GM23338 (cell line): ENCODE results near the gene RRBP1. TPM values are rescaled to one million over a fixed set of nuclear protein-coding genes. Genes with fewer than 3 reads are reported as not detected.

Experiments
- ATAC-seq: fragments of 200-7000 bp; cut with Tn5 transposase; 3 replicates; pipeline ENCODE4 v1.9.1; 2020
- DNase-seq: peaks from one replicate; pipeline ENCODE4 v3.0.0-alpha.2; 2015; ENCODE audit warnings: low spot score
- H2AFZ ChIP-seq: fragments of 200-600 bp; sonication (generic); 2 replicates; pipeline ENCODE4 v1.8.0; 2016; ENCODE audit warnings: antibody characterized with exemption, mild to moderate bottlenecking, moderate library complexity
- H3F3A ChIP-seq: fragments of 200-600 bp; sonication (generic); replicated peaks from 2 replicates; pipeline ENCODE4 v1.8.0; 2017; ENCODE audit warnings: antibody characterized with exemption, mixed run types, low read depth
- H3K27ac ChIP-seq: fragments of 200-600 bp; sonication (generic); 2 replicates; pipeline ENCODE4 v1.6.1; 2016; ENCODE audit warnings: low read depth
- H3K27me3 ChIP-seq: fragments of 200-600 bp; sonication (generic); 2 replicates; pipeline ENCODE4 v1.8.0; 2016; ENCODE audit warnings: mild to moderate bottlenecking, mixed run types, moderate library complexity; ENCODE audit not compliant: insufficient read depth
- H3K36me3 ChIP-seq: fragments of 200-600 bp; sonication (generic); 2 replicates; pipeline ENCODE4 v1.8.0; 2016; ENCODE audit warnings: mild to moderate bottlenecking; ENCODE audit not compliant: insufficient read depth
- H3K4me1 ChIP-seq: fragments of 200-600 bp; sonication (generic); 2 replicates; pipeline ENCODE4 v1.8.0; 2016; ENCODE audit warnings: mild to moderate bottlenecking, moderate library complexity; ENCODE audit not compliant: insufficient read depth
- H3K4me2 ChIP-seq: fragments of 200-600 bp; sonication (generic); 2 replicates; pipeline ENCODE4 v1.7.1; 2017; ENCODE audit warnings: mixed run types
- H3K4me3 ChIP-seq: fragments of 200-600 bp; sonication (generic); 2 replicates; pipeline ENCODE4 v1.6.1; 2016; ENCODE audit warnings: mixed run types
- H3K79me2 ChIP-seq: fragments of 200-600 bp; sonication (generic); replicated peaks from 2 replicates; pipeline ENCODE4 v1.8.0; 2017; ENCODE audit warnings: mild to moderate bottlenecking; ENCODE audit not compliant: insufficient read depth
- H3K9me2 ChIP-seq: fragments of 200-600 bp; sonication (generic); 2 replicates; pipeline ENCODE4 v1.8.0; 2017; ENCODE audit not compliant: insufficient read depth
- H4K20me1 ChIP-seq: fragments of 200-600 bp; sonication (generic); replicated peaks from 2 replicates; pipeline ENCODE4 v1.8.0; 2017; ENCODE audit warnings: mild to moderate bottlenecking; ENCODE audit not compliant: insufficient read depth
- H3K27ac Mint-ChIP-seq: 2 replicates; pipeline ENCODE4 v1.8.0; 2020; ENCODE audit warnings: inconsistent platforms, mild to moderate bottlenecking, moderate library complexity, mixed read lengths
- H3K27me3 Mint-ChIP-seq: 3 replicates; pipeline ENCODE4 v1.8.0; 2022; ENCODE audit warnings: low read depth, mild to moderate bottlenecking, moderate library complexity, mixed read lengths, inconsistent platforms; ENCODE audit not compliant: insufficient read depth, poor library complexity
- H3K36me3 Mint-ChIP-seq: 3 replicates; pipeline ENCODE4 v1.8.0; 2021; ENCODE audit warnings: low read depth, mild to moderate bottlenecking, inconsistent platforms, moderate library complexity, mixed read lengths
- H3K4me1 Mint-ChIP-seq: 3 replicates; pipeline ENCODE4 v1.8.0; 2020; ENCODE audit warnings: mild to moderate bottlenecking, inconsistent platforms, mixed read lengths
- H3K4me3 Mint-ChIP-seq: 3 replicates; pipeline ENCODE4 v1.8.0; 2021; ENCODE audit warnings: moderate library complexity, mild to moderate bottlenecking, inconsistent platforms, mixed read lengths
- H3K9me3 Mint-ChIP-seq: 3 replicates; pipeline ENCODE4 v1.8.0; 2020; ENCODE audit warnings: moderate library complexity, mild to moderate bottlenecking, inconsistent platforms, mixed read lengths
- EZH2 ChIP-seq: fragments of 200-600 bp; sonication (generic); IDR thresholded peaks from one replicate; pipeline ENCODE4 v1.8.0; 2017; ENCODE audit warnings: antibody characterized with exemption, mild to moderate bottlenecking, low read depth; ENCODE audit not compliant: unreplicated experiment
- EZH2phosphoT487 ChIP-seq: fragments of 200-600 bp; sonication (generic); IDR thresholded peaks from one replicate; pipeline ENCODE4 v1.8.1; 2018; ENCODE audit warnings: antibody characterized with exemption; ENCODE audit not compliant: unreplicated experiment
- JUNB ChIP-seq: IDR thresholded peaks from one replicate; pipeline ENCODE4 v1.6.1; 2016; ENCODE audit warnings: antibody characterized with exemption; ENCODE audit not compliant: unreplicated experiment
- POLR2AphosphoS5 ChIP-seq: IDR thresholded peaks from 2 replicates; pipeline ENCODE4 v1.6.1; 2016; ENCODE audit warnings: antibody characterized with exemption, low read depth
- STAT1 ChIP-seq: IDR thresholded peaks from one replicate; pipeline ENCODE4 v1.6.1; 2016; ENCODE audit warnings: antibody characterized with exemption; ENCODE audit not compliant: unreplicated experiment
- ZNF114 ChIP-seq: fragments of 250-450 bp; sonication (Bioruptor Pico); IDR thresholded peaks from 2 replicates; pipeline ENCODE4 v1.5.0; 2020; ENCODE audit warnings: mild to moderate bottlenecking, moderate library complexity
- ZNF331 ChIP-seq: fragments of 250-450 bp; sonication (Bioruptor Pico); IDR thresholded peaks from 2 replicates; pipeline ENCODE4 v1.5.0; 2020; ENCODE audit warnings: low read depth, mild to moderate bottlenecking, moderate library complexity
- polyA plus RNA-seq: library from polyadenylated mRNA; unstranded; fragments of >200 nt; fragmentation: Nextera tagmentation; extraction: Ambion mirVana; gene quantifications from 2 replicates; pipeline ENCODE4 v1.2.1, GENCODE V29; 2016
- total RNA-seq: library from RNA; depleted of rRNA; stranded (reverse); fragments of >200 nt; shearing (Covaris generic); gene quantifications from 2 replicates; pipeline ENCODE4 v1.2.3, GENCODE V29; 2014
- TF ChIP-seq, protein P1 (sequence below), 2 experiments: fragments of 200-600 bp in 1 of 2; sonication (generic) in 1 of 2; conservative IDR thresholded peaks; 2 replicates each; pipeline versions ENCODE4 v1.5.1 to v1.6.1; 2016 to 2017; ENCODE audit warnings: antibody characterized with exemption in 2 of 2, low read depth in 2 of 2, mild to moderate bottlenecking in 2 of 2, moderate library complexity in 1 of 2
- TF ChIP-seq, protein P2 (sequence below): IDR thresholded peaks from 2 replicates; pipeline ENCODE4 v1.6.1; 2016; ENCODE audit warnings: antibody characterized with exemption

RRBP1 gene
- total and polyA plus RNA-seq, 2 experiments from 2014 or later: 105 to 113 TPM

DNA sequence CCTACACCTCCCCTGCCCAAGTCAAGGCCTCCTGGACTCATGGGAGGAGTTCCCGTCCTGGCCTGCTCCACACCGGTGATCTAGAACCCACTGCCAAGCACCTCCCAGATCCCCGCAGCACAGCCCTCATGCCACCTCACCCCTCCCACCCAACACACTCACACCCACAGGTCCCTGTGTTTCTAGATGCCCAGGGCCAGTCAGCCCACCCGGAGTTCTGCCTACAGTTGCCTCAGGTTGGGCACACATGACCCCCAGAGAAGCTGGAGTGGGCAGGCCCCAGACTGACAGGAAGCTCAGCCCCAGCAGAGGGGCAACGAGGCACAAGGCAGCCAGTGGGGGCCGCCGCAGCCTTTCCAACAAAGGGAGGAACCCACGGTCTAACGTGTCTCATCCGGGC lies 29.6 kb downstream of the RRBP1 start:
- TF ChIP-seq EZH2phosphoT487: no peak
- TF ChIP-seq, protein P1, sequence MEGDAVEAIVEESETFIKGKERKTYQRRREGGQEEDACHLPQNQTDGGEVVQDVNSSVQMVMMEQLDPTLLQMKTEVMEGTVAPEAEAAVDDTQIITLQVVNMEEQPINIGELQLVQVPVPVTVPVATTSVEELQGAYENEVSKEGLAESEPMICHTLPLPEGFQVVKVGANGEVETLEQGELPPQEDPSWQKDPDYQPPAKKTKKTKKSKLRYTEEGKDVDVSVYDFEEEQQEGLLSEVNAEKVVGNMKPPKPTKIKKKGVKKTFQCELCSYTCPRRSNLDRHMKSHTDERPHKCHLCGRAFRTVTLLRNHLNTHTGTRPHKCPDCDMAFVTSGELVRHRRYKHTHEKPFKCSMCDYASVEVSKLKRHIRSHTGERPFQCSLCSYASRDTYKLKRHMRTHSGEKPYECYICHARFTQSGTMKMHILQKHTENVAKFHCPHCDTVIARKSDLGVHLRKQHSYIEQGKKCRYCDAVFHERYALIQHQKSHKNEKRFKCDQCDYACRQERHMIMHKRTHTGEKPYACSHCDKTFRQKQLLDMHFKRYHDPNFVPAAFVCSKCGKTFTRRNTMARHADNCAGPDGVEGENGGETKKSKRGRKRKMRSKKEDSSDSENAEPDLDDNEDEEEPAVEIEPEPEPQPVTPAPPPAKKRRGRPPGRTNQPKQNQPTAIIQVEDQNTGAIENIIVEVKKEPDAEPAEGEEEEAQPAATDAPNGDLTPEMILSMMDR (conservative IDR thresholded peaks at IDR 0.05; ENCODE audit: low read depth in 2 of 2): peak in 1 of 2 experiments; percentile 23; a peak in 1 of 4 replicates
- Histone ChIP-seq H2AFZ (no peak overlapping the region), H3K4me3 (no peak overlapping the region), H3K27ac (peak overlapping the region; percentile 45; the same call in 1 of the 2 replicates), H3K79me2 (peaks cover 88% of the 10 kb centered on the region), H3K9me2 (no peaks in the 10 kb centered on the region), H3K4me2 (no peak overlapping the region), H4K20me1 (peaks cover 10% of the 10 kb centered on the region), H3K4me1 (peaks cover 27% of the 10 kb centered on the region), H3F3A (no peaks in the 10 kb centered on the region), H3K27me3 (no peaks in the 10 kb centered on the region), H3K36me3 (no peaks in the 10 kb centered on the region)
- Mint-ChIP-seq H3K4me3 (no peak overlapping the region), H3K27ac (peak overlapping the region; percentile 87; the same call in 1 of the 2 replicates), H3K9me3 (peaks cover 2% of the 10 kb centered on the region; the same call in 2 of the 3 replicates), H3K36me3 (peaks cover 30% of the 10 kb centered on the region), H3K4me1 (peaks cover 62% of the 10 kb centered on the region), H3K27me3 (peaks cover 16% of the 10 kb centered on the region)
- DNase-seq (no peak), ATAC-seq (no peak)

DNA sequence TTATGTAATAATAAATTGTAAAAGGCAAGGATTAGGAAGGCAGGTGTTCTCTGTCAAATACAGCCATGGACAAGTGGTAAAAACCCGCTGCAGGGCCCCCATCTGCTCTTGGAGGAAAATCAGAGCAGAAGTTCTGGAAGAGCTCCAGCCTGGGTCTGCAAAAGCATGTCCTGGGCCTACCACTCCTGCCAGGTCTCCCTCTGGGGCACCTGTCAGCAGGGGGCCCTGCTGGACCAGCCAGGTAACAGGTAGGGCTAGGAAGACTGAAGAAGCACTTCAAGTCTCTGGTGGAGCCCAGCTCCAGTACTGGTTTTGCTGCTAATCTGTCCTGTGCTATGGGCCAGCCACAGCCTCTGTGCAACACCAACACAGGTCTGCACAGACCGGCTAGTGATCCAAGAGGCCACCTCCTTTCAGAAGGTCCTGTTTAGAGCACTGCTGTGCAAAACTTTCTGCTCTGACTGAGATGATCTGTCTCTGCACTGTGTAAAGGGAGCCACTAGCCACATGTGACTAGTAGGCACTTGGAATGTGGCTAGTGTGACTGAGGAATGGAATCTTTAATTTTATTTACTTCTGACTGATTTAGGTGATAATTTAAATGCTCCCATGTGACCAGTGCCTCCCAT lies 30.2 kb downstream of the RRBP1 start:
- H3K27ac ChIP-seq: no peak overlapping the region

More for the DNA sequence above, 30.2 kb downstream of the RRBP1 start:
- H4K20me1 ChIP-seq: peaks cover 10% of the 10 kb centered on the region
- Mint-ChIP-seq H3K4me3 (no peak overlapping the region), H3K36me3 (peaks cover 24% of the 10 kb centered on the region), H3K9me3 (no peaks in the 10 kb centered on the region), H3K27me3 (peaks cover 15% of the 10 kb centered on the region), H3K27ac (peak overlapping the region; percentile 87; the same call in 1 of the 2 replicates), H3K4me1 (peaks cover 57% of the 10 kb centered on the region)
- no peak overlapping the region for H3K4me2 ChIP-seq
- TF ChIP-seq ZNF114 (CRISPR knock-in tag) (no peak), STAT1 (no peak), EZH2 (no peak), POLR2AphosphoS5 (no peak), JUNB (no peak), ZNF331 (CRISPR knock-in tag) (no peak)
- TF ChIP-seq, protein P1 (conservative IDR thresholded peaks at IDR 0.05; ENCODE audit: low read depth in 2 of 2): 0 out of 4 replicates have a peak, but pooled peaks of 1 of the 2 experiments have one; percentile 26
- TF ChIP-seq, protein P2, sequence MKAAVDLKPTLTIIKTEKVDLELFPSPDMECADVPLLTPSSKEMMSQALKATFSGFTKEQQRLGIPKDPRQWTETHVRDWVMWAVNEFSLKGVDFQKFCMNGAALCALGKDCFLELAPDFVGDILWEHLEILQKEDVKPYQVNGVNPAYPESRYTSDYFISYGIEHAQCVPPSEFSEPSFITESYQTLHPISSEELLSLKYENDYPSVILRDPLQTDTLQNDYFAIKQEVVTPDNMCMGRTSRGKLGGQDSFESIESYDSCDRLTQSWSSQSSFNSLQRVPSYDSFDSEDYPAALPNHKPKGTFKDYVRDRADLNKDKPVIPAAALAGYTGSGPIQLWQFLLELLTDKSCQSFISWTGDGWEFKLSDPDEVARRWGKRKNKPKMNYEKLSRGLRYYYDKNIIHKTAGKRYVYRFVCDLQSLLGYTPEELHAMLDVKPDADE: no peak
- no peak overlapping the region for H3K4me3 ChIP-seq
- ATAC-seq (no peak), DNase-seq (no peak)
- H3F3A ChIP-seq: no peaks in the 10 kb centered on the region
- H3K4me1 ChIP-seq: peaks cover 27% of the 10 kb centered on the region
- H3K36me3 ChIP-seq: no peaks in the 10 kb centered on the region
- no peak overlapping the region for H2AFZ ChIP-seq
- H3K9me2 ChIP-seq: no peaks in the 10 kb centered on the region
- H3K27me3 ChIP-seq: no peaks in the 10 kb centered on the region
- peaks cover 87% of the 10 kb centered on the region for H3K79me2 ChIP-seq
